Neural cell (in vitro differentiated cells): ENCODE data around the gene MAP1LC3B.

ENCODE experiments used
- CTCF ChIP-seq: fragments of 450-650 bp; IDR thresholded peaks from 2 replicates; pipeline ENCODE4 v1.5.1; 2014; ENCODE audit warnings: antibody characterized with exemption, mild to moderate bottlenecking, moderate library complexity; ENCODE audit not compliant: poor library complexity, severe bottlenecking
- REST ChIP-seq: IDR thresholded peaks from 2 replicates; pipeline ENCODE4 v1.6.1; 2012; ENCODE audit warnings: borderline replicate concordance
- TAF1 ChIP-seq: IDR thresholded peaks from 2 replicates; pipeline ENCODE4 v1.6.1; 2012; ENCODE audit warnings: low read depth

DNA sequence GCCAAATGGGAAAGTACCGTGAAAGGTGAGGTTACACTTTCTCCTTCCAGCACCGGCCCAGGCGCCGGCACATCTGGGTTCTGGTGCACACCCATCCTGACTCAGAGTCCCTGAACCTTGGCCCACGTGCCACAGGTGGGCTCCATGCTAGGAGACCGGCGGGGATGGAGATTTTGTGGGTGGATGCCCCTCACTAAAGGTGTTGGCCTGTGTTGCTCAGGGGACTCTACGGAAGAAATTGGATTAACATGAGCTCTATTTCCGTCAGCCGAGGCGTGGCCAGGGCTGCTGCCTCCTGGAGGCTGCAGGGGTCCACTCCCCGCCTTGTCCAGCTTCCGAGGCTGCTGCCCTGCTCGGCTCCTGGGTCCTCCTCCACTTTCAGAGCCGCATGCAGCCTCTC, 39.3 kb upstream of the MAP1LC3B start:
- TF ChIP-seq CTCF (no peak), REST (no peak), TAF1 (no peak)
